Measurements from ENCODE around the gene ERBB4. TPM values are rescaled to one million over a fixed set of nuclear protein-coding genes. Genes with fewer than 3 reads are reported as not detected.
"Not testable (repeated sequence)": the region's sequence is repeated elsewhere in the genome, so short reads cannot be mapped to it uniquely, and the experiment has no call there.

ERBB4 gene
- total and polyA plus RNA-seq, 9 donors = 0.08 to 22.3 (median 1.2) TPM

- 74 to 86% (median 77%) methylated on average over 1 of the region's 1 CpG for WGBS, 3 donors
- Histone ChIP-seq H3K36me3 (no peaks in the 10 kb centered on the region), H3K27me3 (no peaks in the 10 kb centered on the region), H3K4me3 (no peak overlapping the region), H3K4me1 (ENCODE audit: insufficient read depth) (no peaks in the 10 kb centered on the region), H3K27ac (no peak overlapping the region), H3K9me3 (no peaks in the 10 kb centered on the region)
- DNase-seq = no peak
- TF ChIP-seq CTCF (IDR thresholded peaks at IDR 0.05) = no peak
- TF ChIP-seq POLR2A (IDR thresholded peaks at IDR 0.05) = no peak
- intact Hi-C loops (cut with DNase I) = no loop called here
These were observed 344.8 kb downstream of the ERBB4 start for GRCh38 chr2:212193803-212194202.

- Histone ChIP-seq H3K36me3 (no peaks in the 10 kb centered on the region), H3K27me3 (no peaks in the 10 kb centered on the region), H3K9me3 (no peaks in the 10 kb centered on the region), H3K4me3 (no peak overlapping the region), H3K27ac (no peak overlapping the region), H3K4me1 (ENCODE audit: insufficient read depth) (no peaks in the 10 kb centered on the region)
- intact Hi-C loops (cut with DNase I) = no loop called here
- TF ChIP-seq CTCF (IDR thresholded peaks at IDR 0.05) (no peak), POLR2A (IDR thresholded peaks at IDR 0.05) (no peak), EP300 (IDR thresholded peaks at IDR 0.05) (no peak)
- no peak for DNase-seq
- 68 to 80% (median 76%) methylated on average over 1 of the region's 1 CpG for WGBS, 3 donors
These were observed 345.5 kb downstream of the ERBB4 start for GRCh38 chr2:212193056-212193455.

GRCh38 chr2:212191438-212191837 is 347.2 kb downstream of the ERBB4 start:
- H3K27ac ChIP-seq; DNase-seq; H3K4me3 ChIP-seq; H3K36me3 ChIP-seq; H3K27me3 ChIP-seq; H3K9me3 ChIP-seq; intact Hi-C loops (cut with DNase I); H3K4me1 ChIP-seq (ENCODE audit: insufficient read depth): not testable (repeated sequence)
- WGBS, 3 donors = 60 to 81% (median 76%) methylated on average over 8 of the region's 8 CpGs

- no peak for DNase-seq
- WGBS, 3 donors = 68 to 77% (median 74%) methylated on average over 3 of the region's 3 CpGs
- Histone ChIP-seq H3K36me3 (no peaks in the 10 kb centered on the region), H3K4me1 (ENCODE audit: insufficient read depth) (no peaks in the 10 kb centered on the region), H3K27me3 (no peaks in the 10 kb centered on the region), H3K27ac (no peak overlapping the region), H3K9me3 (no peaks in the 10 kb centered on the region), H3K4me3 (no peak overlapping the region)
- intact Hi-C loops (cut with DNase I) = no loop called here
- TF ChIP-seq POLR2A (IDR thresholded peaks at IDR 0.05) = no peak
- TF ChIP-seq EP300 (IDR thresholded peaks at IDR 0.05) = no peak
- no peak for TF ChIP-seq CTCF (IDR thresholded peaks at IDR 0.05)
These were observed 352.4 kb downstream of the ERBB4 start for GRCh38 chr2:212186166-212186565.

DNA sequence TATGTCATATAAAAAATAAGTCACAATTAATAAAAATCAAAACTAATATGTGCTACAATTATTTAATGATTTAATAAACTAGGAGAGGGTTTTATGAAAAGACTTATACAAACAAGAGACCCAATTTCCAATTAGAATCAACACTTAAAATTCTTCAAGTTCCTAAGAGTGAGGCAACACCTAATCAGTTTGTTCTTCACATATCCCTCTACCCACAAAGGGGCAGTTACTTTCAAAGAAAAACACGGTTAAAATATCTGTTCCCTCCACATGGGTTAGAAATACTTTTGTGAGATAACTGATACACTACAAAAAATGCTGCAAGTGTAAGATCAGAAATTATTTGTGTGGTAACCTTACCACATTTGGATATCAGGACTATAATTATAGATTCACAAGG is 357.0 kb downstream of the ERBB4 start:
- WGBS, 3 donors = 0 to 13% (median 7%) methylated on average over 1 of the region's 1 CpG
- no peak for TF ChIP-seq POLR2A (IDR thresholded peaks at IDR 0.05)
- TF ChIP-seq CTCF (IDR thresholded peaks at IDR 0.05) = no peak
- no peak for TF ChIP-seq EP300 (IDR thresholded peaks at IDR 0.05)
- no peaks in the 10 kb centered on the region for H3K4me1 ChIP-seq (ENCODE audit: insufficient read depth)
- no peak overlapping the region for H3K4me3 ChIP-seq
- no peak for DNase-seq
- H3K36me3 ChIP-seq = no peaks in the 10 kb centered on the region
- H3K27me3 ChIP-seq = no peaks in the 10 kb centered on the region
- H3K9me3 ChIP-seq = no peaks in the 10 kb centered on the region
- intact Hi-C loops (cut with DNase I) = no loop called here
- no peak overlapping the region for H3K27ac ChIP-seq

All from ovary (tissue), 9 donors.